Measurements from ENCODE around the gene CACNG1. TPM values are rescaled to one million over a fixed set of nuclear protein-coding genes. Genes with fewer than 3 reads are reported as not detected.

The CACNG1 gene
- total RNA-seq, 1 experiment from 2014 or later: not detected

- CTCF ChIA-PET: no interaction called here
- intact Hi-C loops (cut with micrococcal nuclease; ENCODE audit: unreplicated experiment): no loop called here
- no TSS peak for BruUV-seq (replicated peaks)
- Histone ChIP-seq H3K36me3 (ENCODE audit: insufficient read depth, low read length, poor library complexity, severe bottlenecking) (peaks cover 7% of the 10 kb centered on the region), H3K27me3 (replicated peaks; ENCODE audit: insufficient read depth, low read depth, low read length, poor library complexity) (no peaks in the 10 kb centered on the region), H3K27ac (ENCODE audit: low read depth, low read length, poor library complexity, severe bottlenecking) (no peak overlapping the region), H3K4me3 (ENCODE audit: low read depth, low read length, poor library complexity, severe bottlenecking) (no peak overlapping the region), H3K4me1 (ENCODE audit: insufficient read depth, low read length, poor library complexity, severe bottlenecking) (no peaks in the 10 kb centered on the region), H3K9me3 (ENCODE audit: low read depth, low read length, poor library complexity, severe bottlenecking) (no peaks in the 10 kb centered on the region)
- TF ChIP-seq, protein P1, sequence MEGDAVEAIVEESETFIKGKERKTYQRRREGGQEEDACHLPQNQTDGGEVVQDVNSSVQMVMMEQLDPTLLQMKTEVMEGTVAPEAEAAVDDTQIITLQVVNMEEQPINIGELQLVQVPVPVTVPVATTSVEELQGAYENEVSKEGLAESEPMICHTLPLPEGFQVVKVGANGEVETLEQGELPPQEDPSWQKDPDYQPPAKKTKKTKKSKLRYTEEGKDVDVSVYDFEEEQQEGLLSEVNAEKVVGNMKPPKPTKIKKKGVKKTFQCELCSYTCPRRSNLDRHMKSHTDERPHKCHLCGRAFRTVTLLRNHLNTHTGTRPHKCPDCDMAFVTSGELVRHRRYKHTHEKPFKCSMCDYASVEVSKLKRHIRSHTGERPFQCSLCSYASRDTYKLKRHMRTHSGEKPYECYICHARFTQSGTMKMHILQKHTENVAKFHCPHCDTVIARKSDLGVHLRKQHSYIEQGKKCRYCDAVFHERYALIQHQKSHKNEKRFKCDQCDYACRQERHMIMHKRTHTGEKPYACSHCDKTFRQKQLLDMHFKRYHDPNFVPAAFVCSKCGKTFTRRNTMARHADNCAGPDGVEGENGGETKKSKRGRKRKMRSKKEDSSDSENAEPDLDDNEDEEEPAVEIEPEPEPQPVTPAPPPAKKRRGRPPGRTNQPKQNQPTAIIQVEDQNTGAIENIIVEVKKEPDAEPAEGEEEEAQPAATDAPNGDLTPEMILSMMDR (conservative IDR thresholded peaks at IDR 0.05; ENCODE audit: low read depth, low read length): no peak
- TF ChIP-seq EZH2 (IDR thresholded peaks at IDR 0.05; ENCODE audit: borderline replicate concordance, low read depth, low read length, poor library complexity, severe bottlenecking): no peak
- DNase-seq (ENCODE audit: low spot score): no peak
- POLR2A ChIA-PET (ENCODE audit: low non-redundant PET): no interaction called here
Observed at GRCh38 chr17:67079491-67079890, 35.1 kb downstream of the CACNG1 start.

- no peaks in the 10 kb centered on the region for H3K27me3 ChIP-seq (replicated peaks; ENCODE audit: insufficient read depth, low read depth, low read length, poor library complexity)
- TF ChIP-seq EZH2 (IDR thresholded peaks at IDR 0.05; ENCODE audit: borderline replicate concordance, low read depth, low read length, poor library complexity, severe bottlenecking): no peak
- TF ChIP-seq, protein P1 (conservative IDR thresholded peaks at IDR 0.05; ENCODE audit: low read depth, low read length): no peak
- CTCF ChIA-PET: no interaction called here
- intact Hi-C loops (cut with micrococcal nuclease; ENCODE audit: unreplicated experiment): no loop called here
- H3K9me3 ChIP-seq (ENCODE audit: low read depth, low read length, poor library complexity, severe bottlenecking): no peaks in the 10 kb centered on the region
- H3K4me3 ChIP-seq (ENCODE audit: low read depth, low read length, poor library complexity, severe bottlenecking): no peak overlapping the region
- POLR2A ChIA-PET (ENCODE audit: low non-redundant PET): no interaction called here
- peaks cover 7% of the 10 kb centered on the region for H3K36me3 ChIP-seq (ENCODE audit: insufficient read depth, low read length, poor library complexity, severe bottlenecking)
- DNase-seq (ENCODE audit: low spot score): no peak
- H3K27ac ChIP-seq (ENCODE audit: low read depth, low read length, poor library complexity, severe bottlenecking): no peak overlapping the region
- H3K4me1 ChIP-seq (ENCODE audit: insufficient read depth, low read length, poor library complexity, severe bottlenecking): no peaks in the 10 kb centered on the region
- no TSS peak for BruUV-seq (replicated peaks)
Observed at GRCh38 chr17:67080804-67081203, 36.5 kb downstream of the CACNG1 start.

DNA sequence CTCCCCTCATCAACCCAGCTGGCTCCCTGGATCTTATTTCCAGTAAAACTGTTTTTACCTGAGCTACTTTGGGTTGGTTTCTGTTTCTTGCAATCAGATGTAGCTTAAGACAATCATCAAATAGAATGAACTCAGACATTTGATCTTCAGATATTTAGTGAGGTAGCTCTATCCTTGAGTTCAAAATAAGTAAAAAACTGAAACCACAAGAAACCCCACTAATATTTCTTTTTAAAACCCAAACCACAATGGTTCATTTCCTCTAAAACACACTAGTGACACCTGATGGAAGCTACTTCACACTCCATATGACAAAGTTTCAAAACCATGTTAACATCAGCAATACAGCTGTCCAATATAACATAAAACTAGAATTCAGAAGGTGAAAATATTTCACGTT lies 37.8 kb downstream of the CACNG1 start:
- Histone ChIP-seq H3K27me3 (replicated peaks; ENCODE audit: insufficient read depth, low read depth, low read length, poor library complexity) (no peaks in the 10 kb centered on the region), H3K9me3 (ENCODE audit: low read depth, low read length, poor library complexity, severe bottlenecking) (no peaks in the 10 kb centered on the region), H3K4me3 (ENCODE audit: low read depth, low read length, poor library complexity, severe bottlenecking) (no peak overlapping the region), H3K27ac (ENCODE audit: low read depth, low read length, poor library complexity, severe bottlenecking) (no peak overlapping the region), H3K4me1 (ENCODE audit: insufficient read depth, low read length, poor library complexity, severe bottlenecking) (no peaks in the 10 kb centered on the region), H3K36me3 (ENCODE audit: insufficient read depth, low read length, poor library complexity, severe bottlenecking) (peaks cover 7% of the 10 kb centered on the region)
- TF ChIP-seq, protein P1 (conservative IDR thresholded peaks at IDR 0.05; ENCODE audit: low read depth, low read length): peak; percentile 31; the same call in 1 of the 2 replicates
- no peak for TF ChIP-seq EZH2 (IDR thresholded peaks at IDR 0.05; ENCODE audit: borderline replicate concordance, low read depth, low read length, poor library complexity, severe bottlenecking)
- CTCF ChIA-PET: no interaction called here
- POLR2A ChIA-PET (ENCODE audit: low non-redundant PET): no interaction called here
- intact Hi-C loops (cut with micrococcal nuclease; ENCODE audit: unreplicated experiment): no loop called here
- BruUV-seq (replicated peaks): no TSS peak
- DNase-seq (ENCODE audit: low spot score): no peak
